SH-SY5Y (cell line): ENCODE results near the gene IFITM1.

Experiments used
- GATA2 ChIP-seq: IDR thresholded peaks from 2 replicates; pipeline ENCODE4 v1.6.1; 2011; ENCODE audit warnings: mild to moderate bottlenecking, low read depth, low read length
- GATA3 ChIP-seq: IDR thresholded peaks from 2 replicates; pipeline ENCODE4 v1.6.1; 2011; ENCODE audit warnings: low read depth, mild to moderate bottlenecking, low read length, moderate library complexity

DNA sequence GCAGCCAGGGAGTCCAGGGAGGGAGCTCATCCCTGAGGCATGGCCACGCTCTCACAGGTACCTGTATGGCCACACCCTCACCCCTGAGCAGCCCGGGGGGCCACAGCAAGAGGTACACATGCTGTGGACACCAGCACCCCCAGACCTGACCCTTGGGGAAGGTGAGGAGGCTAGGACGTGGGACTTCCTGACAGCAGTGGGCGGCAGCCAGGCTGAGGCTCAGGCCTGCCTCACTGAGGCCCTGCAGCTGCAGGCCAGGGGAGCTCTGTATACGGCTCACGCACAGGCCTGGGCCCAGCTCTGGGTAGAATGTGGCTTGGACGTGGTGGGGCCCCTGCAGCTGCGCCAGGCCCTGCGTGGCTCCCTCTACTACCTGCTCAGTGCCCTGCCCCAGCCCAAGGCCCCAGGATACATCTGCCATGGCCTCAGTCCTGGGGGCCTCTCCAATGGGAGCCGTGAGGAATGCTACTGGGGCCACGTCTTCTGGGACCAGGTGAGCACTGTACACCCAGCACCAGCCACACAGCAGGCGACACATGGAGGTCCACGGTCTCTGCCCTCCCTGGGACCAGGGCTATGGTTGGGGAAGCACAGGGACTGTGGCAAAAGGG is 23.1 kb upstream of the IFITM1 start:
- TF ChIP-seq GATA3, result no peak
- TF ChIP-seq GATA2, result no peak
